GM19240 (cell line): Measurements from ENCODE around the gene FAM117A.
"Not testable (repeated sequence)": the region's sequence is repeated elsewhere in the genome, so short reads cannot be mapped to it uniquely, and the experiment has no call there.

ENCODE experiments used
- DNase-seq: peaks from one replicate; pipeline ENCODE4 v3.0.0; 2011; ENCODE audit warnings: low spot score; ENCODE audit not compliant: insufficient read length

FAM117A gene

GRCh38 chr17:49764559-49765180, 739 bp upstream of the FAM117A start:
- no peak for DNase-seq

DNA sequence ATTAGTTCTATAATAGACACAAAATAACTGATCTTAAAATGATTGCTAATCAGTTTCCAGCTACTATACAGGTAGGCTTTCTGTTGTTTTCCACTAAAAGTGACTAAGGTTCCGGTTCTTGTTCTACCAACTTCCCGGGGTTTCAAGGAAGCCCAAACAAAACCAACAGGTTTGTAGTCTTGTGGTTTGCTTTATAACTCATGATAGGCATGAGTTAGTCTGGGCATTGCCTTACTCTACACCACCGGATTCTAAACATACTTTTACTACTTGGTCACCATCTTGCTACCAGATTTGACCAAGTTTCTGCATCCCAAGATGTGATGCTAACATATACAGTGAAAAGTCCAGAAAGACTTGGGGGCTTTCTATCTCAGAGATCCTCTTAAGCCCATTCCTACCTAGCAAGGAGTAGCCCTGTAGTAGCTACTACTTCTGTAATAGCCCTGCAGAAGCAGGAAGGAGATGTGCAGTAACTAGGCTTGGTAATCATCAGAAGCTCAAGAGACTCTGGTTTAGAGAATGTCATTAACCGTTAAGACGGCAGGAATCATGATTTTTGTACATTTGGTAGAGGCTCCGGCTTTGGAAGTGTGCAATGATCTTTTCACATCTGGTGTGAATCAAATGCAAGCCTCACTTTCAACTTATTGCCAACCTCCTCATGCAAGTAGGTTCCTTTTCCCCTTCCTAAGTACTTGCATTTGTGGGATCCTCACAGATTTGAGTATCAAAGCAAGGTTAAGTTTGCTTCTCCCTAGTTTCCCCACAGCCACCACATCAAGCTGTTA, 1.6 kb downstream of the FAM117A start:
- DNase-seq, result no peak

- no peak for DNase-seq
Measured at GRCh38 chr17:49760932-49761558, 2.9 kb downstream of the FAM117A start.

- no peak for DNase-seq
Measured at GRCh38 chr17:49760296-49760695, 3.6 kb downstream of the FAM117A start.

- DNase-seq, result no peak
Measured at GRCh38 chr17:49759203-49759602, 4.7 kb downstream of the FAM117A start.

GRCh38 chr17:49758464-49759010, 5.4 kb downstream of the FAM117A start:
- DNase-seq, result not testable (repeated sequence)

DNA sequence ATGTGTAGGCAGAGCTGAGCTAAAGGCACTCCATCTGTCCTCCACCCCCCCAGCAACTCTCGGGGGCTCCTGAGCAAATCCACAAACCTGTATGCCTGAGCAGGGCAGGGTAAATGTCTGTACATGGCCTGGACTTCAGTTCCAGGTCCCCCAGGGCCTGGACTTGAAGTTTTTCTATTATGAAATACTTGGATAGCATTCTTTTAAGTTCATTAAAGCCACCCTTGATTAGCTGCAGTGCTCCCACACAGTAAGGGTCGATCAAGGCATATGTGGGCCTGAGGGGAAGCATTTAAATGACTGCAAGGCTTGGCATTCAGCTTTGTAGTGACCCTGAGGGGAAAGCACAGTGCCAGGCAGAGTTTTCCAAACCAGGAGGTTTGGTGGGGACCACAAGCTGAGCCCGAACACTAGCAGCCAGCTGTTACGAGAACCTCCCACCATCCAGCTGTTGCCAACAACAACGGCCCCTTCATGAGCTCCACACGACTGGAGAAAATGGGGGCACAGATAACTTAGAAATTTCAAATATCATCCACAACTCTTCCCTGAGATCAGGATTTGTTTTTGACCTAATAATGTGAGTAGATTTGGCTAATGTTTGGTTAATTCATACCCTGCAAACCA, 6.7 kb downstream of the FAM117A start:
- no peak for DNase-seq

DNA sequence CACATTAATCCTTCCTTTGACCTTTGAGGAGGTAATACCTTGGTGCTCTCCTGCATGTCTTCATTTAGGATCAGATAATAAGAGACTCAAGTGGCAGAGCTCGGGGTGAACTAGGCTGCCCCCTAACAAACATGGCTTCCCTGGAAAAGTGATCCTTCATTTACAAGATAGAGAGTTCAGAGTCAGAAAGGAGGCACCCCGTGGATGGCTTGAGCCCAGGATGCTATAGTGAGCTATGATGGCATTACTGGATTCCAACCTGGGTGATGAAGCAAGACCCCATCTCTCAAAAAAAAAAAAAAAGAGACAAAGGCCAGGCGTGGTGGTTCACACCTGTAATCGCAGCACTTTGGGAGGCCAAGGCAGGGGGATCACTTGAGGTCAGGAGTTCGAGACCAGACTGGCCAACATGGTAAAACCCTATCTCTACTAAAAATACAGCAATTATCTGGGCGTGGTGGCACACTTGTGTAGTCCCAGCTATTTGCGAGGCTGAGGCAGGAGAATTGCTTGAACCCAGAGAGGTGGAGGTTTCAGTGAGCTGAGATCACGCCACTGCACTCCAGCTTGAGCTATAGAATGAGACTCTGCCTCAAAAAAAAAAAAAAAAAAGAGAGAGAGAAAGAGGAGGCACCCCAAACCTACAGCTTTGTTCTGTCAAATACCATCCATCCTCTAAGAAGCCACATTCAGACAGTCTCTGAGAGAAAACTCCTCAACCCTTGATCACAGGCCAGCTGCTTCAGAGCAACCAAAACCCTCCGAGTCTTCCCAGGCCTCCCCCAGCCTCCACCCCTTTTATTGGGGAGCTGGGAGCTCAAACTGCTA, 7.4 kb downstream of the FAM117A start:
- no peak for DNase-seq

GRCh38 chr17:49755663-49756283, 8.2 kb downstream of the FAM117A start:
- no peak for DNase-seq

- DNase-seq, result no peak
Measured at GRCh38 chr17:49753959-49754391, 10.0 kb downstream of the FAM117A start.

DNA sequence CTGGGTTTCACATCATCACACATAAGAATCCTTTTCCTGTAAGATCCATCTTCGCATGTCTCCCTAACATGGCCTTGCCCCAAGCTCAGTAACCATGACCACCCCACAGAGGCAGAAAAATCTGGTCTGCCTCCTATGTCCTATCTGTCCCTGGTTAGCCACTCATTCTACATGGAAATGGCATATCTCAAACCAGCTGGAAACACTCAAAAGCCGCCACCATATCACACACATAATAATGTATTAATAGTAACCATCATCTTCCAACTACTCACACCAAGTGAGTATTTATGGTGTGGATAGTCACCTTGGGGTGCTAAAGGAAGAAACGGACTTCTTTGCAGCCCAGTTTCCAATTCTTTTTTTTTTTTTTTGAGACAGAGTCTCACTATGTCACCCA, 11.4 kb downstream of the FAM117A start:
- DNase-seq, result no peak

DNA sequence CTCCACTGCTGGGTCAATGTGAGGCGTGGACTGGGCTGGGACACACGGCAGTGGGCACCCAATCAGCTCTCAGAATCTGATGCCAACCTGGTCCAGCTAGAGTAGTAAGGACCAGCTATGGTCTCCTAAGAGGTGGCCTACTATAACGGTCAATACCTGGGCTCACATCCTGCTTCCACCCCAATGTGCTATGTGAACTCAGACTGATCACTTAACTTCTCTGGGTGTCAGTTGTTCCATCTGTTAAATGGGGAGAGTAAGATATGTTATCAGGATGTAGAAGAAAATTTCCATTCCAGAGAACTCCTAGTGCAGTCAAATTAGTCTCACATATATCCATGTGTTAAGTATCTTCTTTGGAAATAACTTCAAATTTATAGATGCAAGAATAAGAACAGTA, 14.2 kb downstream of the FAM117A start:
- DNase-seq, result no peak

DNA sequence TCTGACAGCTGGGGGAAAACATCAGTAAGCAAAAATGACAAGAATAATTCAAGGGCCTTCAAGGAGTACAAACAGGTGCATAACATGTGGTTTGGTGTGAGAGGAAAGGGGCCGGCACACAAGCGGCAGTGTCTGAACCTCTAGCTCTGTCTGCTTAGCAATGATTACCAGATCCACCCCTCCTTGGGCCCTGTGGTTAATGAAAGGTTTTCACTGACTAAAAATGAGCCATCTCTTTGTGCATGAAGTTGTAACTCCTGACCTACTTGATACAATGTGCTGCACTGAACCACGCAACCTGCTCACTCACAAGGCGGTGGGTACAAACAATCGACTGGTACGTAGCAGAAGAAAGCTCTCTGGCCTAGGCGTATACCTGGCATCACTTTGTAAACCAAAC, 15.1 kb downstream of the FAM117A start:
- peak; percentile 64 for DNase-seq

- DNase-seq, result no peak
Measured at GRCh38 chr17:49748223-49748622, 15.7 kb downstream of the FAM117A start.

DNA sequence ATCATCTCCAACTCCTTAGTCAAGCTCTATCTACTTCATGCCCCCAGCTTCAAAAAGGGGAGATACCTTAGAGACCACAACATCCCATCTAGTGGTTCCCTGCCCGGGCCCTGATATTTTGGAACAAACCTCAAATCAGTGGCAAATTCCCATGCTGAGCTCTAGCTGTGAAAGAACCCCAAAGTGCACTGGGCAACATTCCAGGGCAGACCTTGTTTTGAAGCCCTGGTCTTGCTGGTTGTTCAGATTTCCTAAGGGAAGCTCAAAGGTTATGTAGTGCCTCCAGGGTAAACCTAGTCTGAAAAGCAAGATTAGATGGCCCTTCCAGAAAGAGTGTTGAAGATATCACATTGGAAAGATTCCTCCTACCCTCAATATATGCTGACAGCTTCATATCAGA, 16.3 kb downstream of the FAM117A start:
- no peak for DNase-seq

GRCh38 chr17:49746791-49747490, 17.0 kb downstream of the FAM117A start:
- DNase-seq, result no peak

GRCh38 chr17:49745175-49746139, 18.5 kb downstream of the FAM117A start:
- no peak for DNase-seq

DNA sequence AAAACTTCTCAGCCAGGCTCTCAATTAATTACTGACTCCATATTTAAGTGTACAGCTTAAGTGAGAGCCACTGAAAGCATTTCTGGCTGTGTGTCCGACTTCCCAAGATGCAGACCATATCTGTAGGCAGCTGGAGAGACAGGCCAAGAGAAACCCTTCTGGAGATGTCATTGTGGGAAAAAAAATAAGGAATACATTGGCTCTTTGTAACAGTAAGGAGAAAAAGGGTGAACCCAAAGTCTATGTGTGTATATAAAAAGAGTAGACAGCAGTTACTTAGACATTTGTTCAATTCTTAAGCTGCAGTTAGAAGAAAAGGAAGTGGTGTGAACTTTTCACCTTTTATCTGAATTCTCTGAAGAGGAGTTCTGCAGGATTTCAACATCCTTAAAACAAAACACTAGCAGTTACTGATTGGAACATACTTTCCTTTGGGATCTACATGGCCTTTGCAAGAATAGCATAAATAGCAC, 21.7 kb downstream of the FAM117A start:
- no peak for DNase-seq

DNA sequence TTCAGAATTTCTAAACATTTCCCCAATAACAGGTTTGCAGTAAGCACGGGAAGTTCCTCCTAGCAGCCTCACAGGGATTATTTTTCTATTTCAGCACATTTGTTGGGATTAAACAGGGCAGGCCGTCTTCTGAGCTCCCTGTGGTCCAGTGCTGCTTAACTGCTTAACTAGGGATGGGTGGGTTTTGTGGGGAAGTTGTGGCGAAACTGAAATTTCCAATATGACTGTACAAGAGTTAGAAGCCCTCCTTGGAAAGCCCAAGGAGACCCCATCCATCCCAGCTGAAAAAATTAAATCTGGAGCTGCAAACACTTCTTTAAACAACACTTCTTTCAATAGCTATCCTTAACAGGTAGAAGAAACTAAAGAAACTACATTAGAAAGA, 22.2 kb downstream of the FAM117A start:
- DNase-seq, result no peak
